H9 (cell line): ENCODE data around the gene MLANA. TPM values are rescaled to one million over a fixed set of nuclear protein-coding genes. Genes with fewer than 3 reads are reported as not detected.

Experiments
- DNase-seq: peaks from one replicate; pipeline ENCODE4 v3.0.0-alpha.2; 2017
- H2AFZ ChIP-seq: one replicate; pipeline ENCODE4 v1.6.1; 2013; ENCODE audit warnings: mild to moderate bottlenecking, low read length, control low read depth, moderate library complexity
- H2AK5ac ChIP-seq: 2 replicates; pipeline ENCODE4 v1.6.1; 2013; ENCODE audit warnings: low read length, control low read depth, mixed read lengths; ENCODE audit not compliant: insufficient read length
- H2BK120ac ChIP-seq: one replicate; pipeline ENCODE4 v1.6.1; 2013; ENCODE audit warnings: low read depth, mild to moderate bottlenecking, low read length, control low read depth, inconsistent platforms; ENCODE audit not compliant: poor library complexity, severe bottlenecking
- H2BK12ac ChIP-seq: 2 replicates; pipeline ENCODE4 v1.6.1; 2013; ENCODE audit warnings: low read length, control low read depth, mixed read lengths, low read depth; ENCODE audit not compliant: insufficient read length
- H2BK15ac ChIP-seq: 2 replicates; pipeline ENCODE4 v1.6.1; 2013; ENCODE audit warnings: low read depth, low read length, control low read depth
- H2BK20ac ChIP-seq: one replicate; pipeline ENCODE4 v1.6.1; 2013; ENCODE audit warnings: low read depth, mild to moderate bottlenecking, low read length, control low read depth, inconsistent platforms; ENCODE audit not compliant: poor library complexity, severe bottlenecking
- H2BK5ac ChIP-seq: 2 replicates; pipeline ENCODE4 v1.6.1; 2013; ENCODE audit warnings: low read length, control low read depth, mixed read lengths; ENCODE audit not compliant: insufficient read length
- H3K14ac ChIP-seq: 2 replicates; pipeline ENCODE4 v1.6.1; 2013; ENCODE audit warnings: low read length, control low read depth; ENCODE audit not compliant: insufficient read depth
- H3K18ac ChIP-seq: 2 replicates; pipeline ENCODE4 v1.6.1; 2013; ENCODE audit warnings: low read depth, mild to moderate bottlenecking, mixed read lengths, low read length, control low read depth; ENCODE audit not compliant: insufficient read length
- H3K23ac ChIP-seq: 2 replicates; pipeline ENCODE4 v1.6.1; 2013; ENCODE audit warnings: low read length, control low read depth, mixed read lengths, low read depth; ENCODE audit not compliant: insufficient read length
- H3K23me2 ChIP-seq: 2 replicates; pipeline ENCODE4 v1.6.1; 2013; ENCODE audit warnings: low read depth, mild to moderate bottlenecking, mixed read lengths, low read length, control low read depth; ENCODE audit not compliant: insufficient read length, poor library complexity, severe bottlenecking
- H3K27ac ChIP-seq: 2 replicates; pipeline ENCODE4 v1.5.1; 2013; ENCODE audit warnings: low read length, control low read depth, mixed read lengths, low read depth; ENCODE audit not compliant: insufficient read length
- H3K27me3 ChIP-seq: 2 replicates; pipeline ENCODE4 v1.6.1; 2013; ENCODE audit warnings: low read length, control low read depth, inconsistent platforms; ENCODE audit not compliant: insufficient read depth
- H3K4ac ChIP-seq: 2 replicates; pipeline ENCODE4 v1.6.1; 2013; ENCODE audit warnings: low read depth, mild to moderate bottlenecking, control low read depth, inconsistent platforms, low read length, moderate library complexity
- H3K4me1 ChIP-seq: 2 replicates; pipeline ENCODE4 v1.6.1; 2013; ENCODE audit warnings: low read length, control low read depth, inconsistent platforms; ENCODE audit not compliant: insufficient read depth
- H3K4me2 ChIP-seq: 2 replicates; pipeline ENCODE4 v1.6.1; 2013; ENCODE audit warnings: low read length, control low read depth, mixed read lengths; ENCODE audit not compliant: insufficient read length, insufficient read depth
- H3K56ac ChIP-seq: 2 replicates; pipeline ENCODE4 v1.6.1; 2013; ENCODE audit warnings: low read depth, mild to moderate bottlenecking, mixed read lengths, low read length, control low read depth; ENCODE audit not compliant: insufficient read length
- H3K79me1 ChIP-seq: 2 replicates; pipeline ENCODE4 v1.6.1; 2013; ENCODE audit warnings: low read depth, mild to moderate bottlenecking, moderate library complexity, low read length, control low read depth, inconsistent platforms; ENCODE audit not compliant: insufficient read depth, poor library complexity, severe bottlenecking
- H3K79me2 ChIP-seq: 2 replicates; pipeline ENCODE4 v1.6.1; 2013; ENCODE audit warnings: low read length, control low read depth, inconsistent platforms; ENCODE audit not compliant: insufficient read depth
- H3K9ac ChIP-seq: 2 replicates; pipeline ENCODE4 v1.6.1; 2013; ENCODE audit warnings: low read length, control low read depth, mixed read lengths; ENCODE audit not compliant: insufficient read length; ENCODE audit errors: extremely low read depth
- H3K9me3 ChIP-seq: one replicate; pipeline ENCODE4 v1.6.1; 2013; ENCODE audit warnings: low read depth, low read length, inconsistent platforms; ENCODE audit not compliant: control insufficient read depth
- H3T11ph ChIP-seq: one replicate; pipeline ENCODE4 v1.6.1; 2013; ENCODE audit warnings: mild to moderate bottlenecking, low read length, control low read depth, inconsistent platforms
- H4K20me1 ChIP-seq: one replicate; pipeline ENCODE4 v1.6.1; 2013; ENCODE audit not compliant: control insufficient read depth, insufficient read length, insufficient read depth
- H4K5ac ChIP-seq: 2 replicates; pipeline ENCODE4 v1.6.1; 2013; ENCODE audit warnings: low read depth, mild to moderate bottlenecking, mixed read lengths, low read length, control low read depth; ENCODE audit not compliant: insufficient read length
- H4K8ac ChIP-seq: replicated peaks from 2 replicates; pipeline ENCODE4 v1.6.1; 2013; ENCODE audit warnings: low read length, control low read depth, mixed read lengths, low read depth; ENCODE audit not compliant: insufficient read length
- H4K91ac ChIP-seq: 2 replicates; pipeline ENCODE4 v1.6.1; 2013; ENCODE audit warnings: low read depth, mild to moderate bottlenecking, moderate library complexity, mixed read lengths, low read length, control low read depth; ENCODE audit not compliant: insufficient read length
- H3K27ac Mint-ChIP-seq, 3 experiments: 2 replicates in 2 of 3; 3 replicates in 1 of 3; pipeline ENCODE4 v1.8.0; 2020 to 2021; ENCODE audit warnings: mixed read lengths in 3 of 3, mild to moderate bottlenecking in 1 of 3, moderate library complexity in 1 of 3
- H3K27me3 Mint-ChIP-seq: 2 replicates; pipeline ENCODE4 v1.8.0; 2021; ENCODE audit warnings: low read depth, mild to moderate bottlenecking, moderate library complexity, mixed read lengths
- H3K36me3 Mint-ChIP-seq, 3 experiments: 2 replicates in 2 of 3; 3 replicates in 1 of 3; pipeline ENCODE4 v1.8.0; 2020 to 2021; ENCODE audit warnings: low read depth in 3 of 3, mixed read lengths in 3 of 3; ENCODE audit not compliant: insufficient read depth in 1 of 3
- H3K4me1 Mint-ChIP-seq, 2 experiments: 2 replicates each; pipeline ENCODE4 v1.8.0; 2020; ENCODE audit warnings: mixed read lengths in 2 of 2
- H3K4me3 Mint-ChIP-seq, 2 experiments: 2 replicates in 1 of 2; 3 replicates in 1 of 2; pipeline ENCODE4 v1.8.0; 2020 to 2021; ENCODE audit warnings: mild to moderate bottlenecking in 2 of 2, mixed read lengths in 2 of 2, moderate library complexity in 1 of 2
- H3K9me3 Mint-ChIP-seq, 2 experiments: 2 replicates in 1 of 2; 3 replicates in 1 of 2; pipeline ENCODE4 v1.8.0; 2020; ENCODE audit warnings: mild to moderate bottlenecking in 2 of 2, mixed read lengths in 2 of 2, moderate library complexity in 1 of 2
- CTCF ChIP-seq: fragments of 200-600 bp; sonication (generic); conservative IDR thresholded peaks from 3 replicates; pipeline ENCODE4 v1.8.0; 2021; ENCODE audit warnings: antibody characterized with exemption, mild to moderate bottlenecking
- WGBS: extraction: QIAGEN DNeasy Blood & Tissue Kit; methylation state at CpG from one replicate; pipeline ENCODE4 v1.1.7; 2013; ENCODE audit warnings: missing lambda C conversion rate, low lambda C conversion rate, mixed read lengths; ENCODE audit not compliant: insufficient read length; ENCODE audit errors: extremely low coverage; 5-methylcytosine and 5-hydroxymethylcytosine counted together
- total RNA-seq: library from RNA; stranded (reverse); gene quantifications from 2 replicates; pipeline ENCODE4 v1.2.1, GENCODE V29; 2021

Gene MLANA
- total RNA-seq, 1 experiment from 2014 or later: not detected

DNA sequence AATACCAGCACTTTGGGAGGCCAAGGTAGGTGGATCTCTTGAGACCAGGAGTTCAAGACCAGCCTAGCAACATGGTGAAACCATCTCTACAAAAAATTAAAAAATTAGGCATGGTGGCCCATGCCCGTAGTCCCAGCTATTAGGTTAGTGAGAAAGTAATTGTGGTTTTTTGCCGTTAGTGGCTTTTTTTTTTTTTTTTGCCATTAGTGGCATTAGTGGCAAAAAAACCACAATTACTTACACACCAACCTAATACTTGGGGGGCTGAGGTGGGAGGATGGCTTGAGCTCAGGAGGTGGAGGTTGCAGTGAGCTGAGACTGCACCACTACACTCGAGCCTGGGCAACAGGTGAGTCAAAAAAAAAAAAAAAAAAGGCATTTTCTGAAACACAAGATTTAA, 27.8 kb downstream of the MLANA start:
- H3K9me3 ChIP-seq: no peaks in the 10 kb centered on the region
- no peak for TF ChIP-seq CTCF
- Mint-ChIP-seq H3K27me3 (no peaks in the 10 kb centered on the region), H3K27ac (no peak overlapping the region), H3K9me3 (no peaks in the 10 kb centered on the region), H3K36me3 (peaks cover 0 to 11% (median 5%) of the 10 kb centered on the region in 3 experiments; a peak in 5 of 7 replicates), H3K4me1 (no peaks in the 10 kb centered on the region), H3K4me3 (no peak overlapping the region)
- H3K79me1 ChIP-seq: no peaks in the 10 kb centered on the region
- H4K20me1 ChIP-seq: no peaks in the 10 kb centered on the region
- no peaks in the 10 kb centered on the region for H3K27me3 ChIP-seq
- no peaks in the 10 kb centered on the region for H3K79me2 ChIP-seq
- H3K4me1 ChIP-seq: no peaks in the 10 kb centered on the region
- H2BK15ac ChIP-seq: no peak overlapping the region
- H3K9ac ChIP-seq: no peak overlapping the region
- H3K14ac ChIP-seq: no peak overlapping the region
- H2AFZ ChIP-seq: no peak overlapping the region
- WGBS: no CpG with 5 or more reads among the region's 3 CpGs
- H4K91ac ChIP-seq: no peak overlapping the region
- no peak overlapping the region for H2BK12ac ChIP-seq
- no peak overlapping the region for H3T11ph ChIP-seq
- H2AK5ac ChIP-seq: no peak overlapping the region
- DNase-seq: no peak
- no peak overlapping the region for H4K5ac ChIP-seq
- no peak overlapping the region for H3K27ac ChIP-seq
- no peak overlapping the region for H2BK20ac ChIP-seq
- no peak overlapping the region for H4K8ac ChIP-seq
- H2BK5ac ChIP-seq: no peak overlapping the region
- H3K4ac ChIP-seq: no peak overlapping the region
- H3K23me2 ChIP-seq: no peaks in the 10 kb centered on the region
- no peak overlapping the region for H3K56ac ChIP-seq
- H3K23ac ChIP-seq: no peak overlapping the region
- no peak overlapping the region for H3K4me2 ChIP-seq
- no peak overlapping the region for H3K18ac ChIP-seq
- H2BK120ac ChIP-seq: no peak overlapping the region
